ENCODE data around the gene STK10. TPM values are rescaled to one million over a fixed set of nuclear protein-coding genes. Genes with fewer than 3 reads are reported as not detected.

STK10 gene
- total and polyA plus RNA-seq, 2 experiments from 2014 or later: 7.5 to 17.8 TPM

DNA sequence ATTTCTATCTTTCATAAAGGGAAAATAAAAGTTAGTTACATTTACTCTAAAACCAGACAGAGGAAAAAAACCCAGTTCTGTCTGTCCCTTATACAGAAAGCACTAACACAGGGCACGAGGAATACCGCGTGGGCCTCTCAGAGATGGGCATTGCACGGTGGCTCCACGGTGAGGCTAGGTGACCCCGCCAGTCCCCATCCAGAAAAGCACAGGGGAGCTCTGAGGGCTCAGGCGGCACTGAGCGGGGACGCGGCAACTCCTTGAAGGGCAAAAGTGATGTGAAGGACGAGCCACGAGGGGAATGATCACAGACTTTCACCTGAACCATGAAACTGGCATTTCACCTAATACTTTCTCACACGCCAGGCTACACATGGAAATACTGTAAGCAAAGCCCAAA, 145.8 kb downstream of the STK10 start (continued):
- TF ChIP-seq CREB1 (CRISPR knock-in tag; IDR thresholded peaks at IDR 0.05; ENCODE audit: low read depth): no peak

DNA sequence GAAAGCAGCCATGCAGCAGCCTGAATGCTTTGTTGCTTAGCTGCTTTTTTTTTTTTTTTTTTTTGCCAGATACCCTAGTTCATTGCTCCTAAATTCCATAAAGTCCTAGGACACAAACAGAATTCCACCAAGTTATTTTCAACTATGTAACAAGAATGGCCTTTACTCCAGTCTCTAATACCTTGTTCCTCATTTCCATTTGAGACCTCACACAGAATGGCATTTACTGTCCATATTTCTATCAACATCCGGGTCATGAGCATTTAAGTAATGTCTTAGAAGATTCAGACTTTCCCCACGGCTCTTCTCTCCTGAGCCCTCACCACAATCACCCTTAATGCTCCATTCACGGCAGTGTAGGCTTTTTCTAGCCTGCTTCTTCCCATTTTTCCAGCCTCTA, 149.9 kb downstream of the STK10 start:
- no peak for DNase-seq (ENCODE audit: low spot score)
- Histone ChIP-seq H3K9me2 (ENCODE audit: insufficient read depth) (0 out of 2 replicates have a peak, but pooled peaks cover 2% of the 10 kb centered on the region), H3K4me1 (ENCODE audit: insufficient read depth) (no peaks in the 10 kb centered on the region; the same call in 1 of the 2 replicates), H3K4me3 (no peak overlapping the region), H3K27ac (ENCODE audit: low read depth) (no peak overlapping the region), H4K20me1 (replicated peaks; ENCODE audit: insufficient read depth) (no peaks in the 10 kb centered on the region), H3F3A (replicated peaks; ENCODE audit: low read depth) (no peaks in the 10 kb centered on the region), H3K36me3 (ENCODE audit: insufficient read depth) (no peaks in the 10 kb centered on the region), H3K4me2 (no peak overlapping the region), H3K79me2 (replicated peaks; ENCODE audit: insufficient read depth) (no peaks in the 10 kb centered on the region), H2AFZ (no peak overlapping the region), H3K27me3 (ENCODE audit: insufficient read depth) (no peaks in the 10 kb centered on the region)
- Mint-ChIP-seq H3K4me3 (no peak overlapping the region), H3K27ac (no peak overlapping the region), H3K27me3 (ENCODE audit: insufficient read depth, low read depth, poor library complexity) (peaks cover 3% of the 10 kb centered on the region), H3K36me3 (ENCODE audit: low read depth) (no peaks in the 10 kb centered on the region; the same call in 2 of the 3 replicates), H3K4me1 (peaks cover 7% of the 10 kb centered on the region; the same call in 2 of the 3 replicates), H3K9me3 (peaks cover 7% of the 10 kb centered on the region; the same call in 1 of the 3 replicates)
- ATAC-seq: no peak
- TF ChIP-seq STAT1 (IDR thresholded peaks at IDR 0.05; ENCODE audit: unreplicated experiment) (no peak), ZNF114 (CRISPR knock-in tag; IDR thresholded peaks at IDR 0.05) (no peak), ETS1 (IDR thresholded peaks at IDR 0.05) (no peak), POLR2AphosphoS5 (IDR thresholded peaks at IDR 0.05; ENCODE audit: low read depth) (no peak), EZH2phosphoT487 (IDR thresholded peaks at IDR 0.05; ENCODE audit: unreplicated experiment) (no peak), EZH2 (IDR thresholded peaks at IDR 0.05; ENCODE audit: low read depth, unreplicated experiment) (no peak), NANOG (IDR thresholded peaks at IDR 0.05; ENCODE audit: borderline replicate concordance) (no peak), CREB1 (CRISPR knock-in tag; IDR thresholded peaks at IDR 0.05; ENCODE audit: low read depth) (no peak), ZNF331 (CRISPR knock-in tag; IDR thresholded peaks at IDR 0.05; ENCODE audit: low read depth) (no peak)
- TF ChIP-seq, protein P1, sequence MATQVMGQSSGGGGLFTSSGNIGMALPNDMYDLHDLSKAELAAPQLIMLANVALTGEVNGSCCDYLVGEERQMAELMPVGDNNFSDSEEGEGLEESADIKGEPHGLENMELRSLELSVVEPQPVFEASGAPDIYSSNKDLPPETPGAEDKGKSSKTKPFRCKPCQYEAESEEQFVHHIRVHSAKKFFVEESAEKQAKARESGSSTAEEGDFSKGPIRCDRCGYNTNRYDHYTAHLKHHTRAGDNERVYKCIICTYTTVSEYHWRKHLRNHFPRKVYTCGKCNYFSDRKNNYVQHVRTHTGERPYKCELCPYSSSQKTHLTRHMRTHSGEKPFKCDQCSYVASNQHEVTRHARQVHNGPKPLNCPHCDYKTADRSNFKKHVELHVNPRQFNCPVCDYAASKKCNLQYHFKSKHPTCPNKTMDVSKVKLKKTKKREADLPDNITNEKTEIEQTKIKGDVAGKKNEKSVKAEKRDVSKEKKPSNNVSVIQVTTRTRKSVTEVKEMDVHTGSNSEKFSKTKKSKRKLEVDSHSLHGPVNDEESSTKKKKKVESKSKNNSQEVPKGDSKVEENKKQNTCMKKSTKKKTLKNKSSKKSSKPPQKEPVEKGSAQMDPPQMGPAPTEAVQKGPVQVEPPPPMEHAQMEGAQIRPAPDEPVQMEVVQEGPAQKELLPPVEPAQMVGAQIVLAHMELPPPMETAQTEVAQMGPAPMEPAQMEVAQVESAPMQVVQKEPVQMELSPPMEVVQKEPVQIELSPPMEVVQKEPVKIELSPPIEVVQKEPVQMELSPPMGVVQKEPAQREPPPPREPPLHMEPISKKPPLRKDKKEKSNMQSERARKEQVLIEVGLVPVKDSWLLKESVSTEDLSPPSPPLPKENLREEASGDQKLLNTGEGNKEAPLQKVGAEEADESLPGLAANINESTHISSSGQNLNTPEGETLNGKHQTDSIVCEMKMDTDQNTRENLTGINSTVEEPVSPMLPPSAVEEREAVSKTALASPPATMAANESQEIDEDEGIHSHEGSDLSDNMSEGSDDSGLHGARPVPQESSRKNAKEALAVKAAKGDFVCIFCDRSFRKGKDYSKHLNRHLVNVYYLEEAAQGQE (IDR thresholded peaks at IDR 0.05; ENCODE audit: unreplicated experiment): no peak
- TF ChIP-seq, protein P2, sequence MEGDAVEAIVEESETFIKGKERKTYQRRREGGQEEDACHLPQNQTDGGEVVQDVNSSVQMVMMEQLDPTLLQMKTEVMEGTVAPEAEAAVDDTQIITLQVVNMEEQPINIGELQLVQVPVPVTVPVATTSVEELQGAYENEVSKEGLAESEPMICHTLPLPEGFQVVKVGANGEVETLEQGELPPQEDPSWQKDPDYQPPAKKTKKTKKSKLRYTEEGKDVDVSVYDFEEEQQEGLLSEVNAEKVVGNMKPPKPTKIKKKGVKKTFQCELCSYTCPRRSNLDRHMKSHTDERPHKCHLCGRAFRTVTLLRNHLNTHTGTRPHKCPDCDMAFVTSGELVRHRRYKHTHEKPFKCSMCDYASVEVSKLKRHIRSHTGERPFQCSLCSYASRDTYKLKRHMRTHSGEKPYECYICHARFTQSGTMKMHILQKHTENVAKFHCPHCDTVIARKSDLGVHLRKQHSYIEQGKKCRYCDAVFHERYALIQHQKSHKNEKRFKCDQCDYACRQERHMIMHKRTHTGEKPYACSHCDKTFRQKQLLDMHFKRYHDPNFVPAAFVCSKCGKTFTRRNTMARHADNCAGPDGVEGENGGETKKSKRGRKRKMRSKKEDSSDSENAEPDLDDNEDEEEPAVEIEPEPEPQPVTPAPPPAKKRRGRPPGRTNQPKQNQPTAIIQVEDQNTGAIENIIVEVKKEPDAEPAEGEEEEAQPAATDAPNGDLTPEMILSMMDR (conservative IDR thresholded peaks at IDR 0.05; ENCODE audit: low read depth in 2 of 2): no peak
- TF ChIP-seq, protein P3, sequence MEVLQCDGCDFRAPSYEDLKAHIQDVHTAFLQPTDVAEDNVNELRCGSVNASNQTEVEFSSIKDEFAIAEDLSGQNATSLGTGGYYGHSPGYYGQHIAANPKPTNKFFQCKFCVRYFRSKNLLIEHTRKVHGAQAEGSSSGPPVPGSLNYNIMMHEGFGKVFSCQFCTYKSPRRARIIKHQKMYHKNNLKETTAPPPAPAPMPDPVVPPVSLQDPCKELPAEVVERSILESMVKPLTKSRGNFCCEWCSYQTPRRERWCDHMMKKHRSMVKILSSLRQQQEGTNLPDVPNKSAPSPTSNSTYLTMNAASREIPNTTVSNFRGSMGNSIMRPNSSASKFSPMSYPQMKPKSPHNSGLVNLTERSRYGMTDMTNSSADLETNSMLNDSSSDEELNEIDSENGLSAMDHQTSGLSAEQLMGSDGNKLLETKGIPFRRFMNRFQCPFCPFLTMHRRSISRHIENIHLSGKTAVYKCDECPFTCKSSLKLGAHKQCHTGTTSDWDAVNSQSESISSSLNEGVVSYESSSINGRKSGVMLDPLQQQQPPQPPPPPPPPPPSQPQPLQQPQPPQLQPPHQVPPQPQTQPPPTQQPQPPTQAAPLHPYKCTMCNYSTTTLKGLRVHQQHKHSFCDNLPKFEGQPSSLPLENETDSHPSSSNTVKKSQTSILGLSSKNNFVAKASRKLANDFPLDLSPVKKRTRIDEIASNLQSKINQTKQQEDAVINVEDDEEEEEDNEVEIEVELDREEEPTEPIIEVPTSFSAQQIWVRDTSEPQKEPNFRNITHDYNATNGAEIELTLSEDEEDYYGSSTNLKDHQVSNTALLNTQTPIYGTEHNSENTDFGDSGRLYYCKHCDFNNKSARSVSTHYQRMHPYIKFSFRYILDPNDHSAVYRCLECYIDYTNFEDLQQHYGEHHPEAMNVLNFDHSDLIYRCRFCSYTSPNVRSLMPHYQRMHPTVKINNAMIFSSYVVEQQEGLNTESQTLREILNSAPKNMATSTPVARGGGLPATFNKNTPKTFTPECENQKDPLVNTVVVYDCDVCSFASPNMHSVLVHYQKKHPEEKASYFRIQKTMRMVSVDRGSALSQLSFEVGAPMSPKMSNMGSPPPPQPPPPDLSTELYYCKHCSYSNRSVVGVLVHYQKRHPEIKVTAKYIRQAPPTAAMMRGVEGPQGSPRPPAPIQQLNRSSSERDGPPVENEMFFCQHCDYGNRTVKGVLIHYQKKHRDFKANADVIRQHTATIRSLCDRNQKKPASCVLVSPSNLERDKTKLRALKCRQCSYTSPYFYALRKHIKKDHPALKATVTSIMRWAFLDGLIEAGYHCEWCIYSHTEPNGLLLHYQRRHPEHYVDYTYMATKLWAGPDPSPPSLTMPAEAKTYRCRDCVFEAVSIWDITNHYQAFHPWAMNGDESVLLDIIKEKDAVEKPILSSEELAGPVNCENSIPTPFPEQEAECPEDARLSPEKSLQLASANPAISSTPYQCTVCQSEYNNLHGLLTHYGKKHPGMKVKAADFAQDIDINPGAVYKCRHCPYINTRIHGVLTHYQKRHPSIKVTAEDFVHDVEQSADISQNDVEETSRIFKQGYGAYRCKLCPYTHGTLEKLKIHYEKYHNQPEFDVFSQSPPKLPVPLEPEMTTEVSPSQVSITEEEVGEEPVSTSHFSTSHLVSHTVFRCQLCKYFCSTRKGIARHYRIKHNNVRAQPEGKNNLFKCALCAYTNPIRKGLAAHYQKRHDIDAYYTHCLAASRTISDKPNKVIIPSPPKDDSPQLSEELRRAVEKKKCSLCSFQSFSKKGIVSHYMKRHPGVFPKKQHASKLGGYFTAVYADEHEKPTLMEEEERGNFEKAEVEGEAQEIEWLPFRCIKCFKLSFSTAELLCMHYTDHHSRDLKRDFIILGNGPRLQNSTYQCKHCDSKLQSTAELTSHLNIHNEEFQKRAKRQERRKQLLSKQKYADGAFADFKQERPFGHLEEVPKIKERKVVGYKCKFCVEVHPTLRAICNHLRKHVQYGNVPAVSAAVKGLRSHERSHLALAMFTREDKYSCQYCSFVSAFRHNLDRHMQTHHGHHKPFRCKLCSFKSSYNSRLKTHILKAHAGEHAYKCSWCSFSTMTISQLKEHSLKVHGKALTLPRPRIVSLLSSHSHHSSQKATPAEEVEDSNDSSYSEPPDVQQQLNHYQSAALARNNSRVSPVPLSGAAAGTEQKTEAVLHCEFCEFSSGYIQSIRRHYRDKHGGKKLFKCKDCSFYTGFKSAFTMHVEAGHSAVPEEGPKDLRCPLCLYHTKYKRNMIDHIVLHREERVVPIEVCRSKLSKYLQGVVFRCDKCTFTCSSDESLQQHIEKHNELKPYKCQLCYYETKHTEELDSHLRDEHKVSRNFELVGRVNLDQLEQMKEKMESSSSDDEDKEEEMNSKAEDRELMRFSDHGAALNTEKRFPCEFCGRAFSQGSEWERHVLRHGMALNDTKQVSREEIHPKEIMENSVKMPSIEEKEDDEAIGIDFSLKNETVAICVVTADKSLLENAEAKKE (CRISPR knock-in tag; IDR thresholded peaks at IDR 0.05): no peak
